LNCAP (cell line): ENCODE measurements around the gene CYTH1.

Experiments used
- TF ChIP-seq, protein P1 (sequence below): fragments of 450-650 bp; IDR thresholded peaks from 2 replicates; pipeline ENCODE4 v1.5.1; 2017; ENCODE audit warnings: mild to moderate bottlenecking

Gene CYTH1

GRCh38 chr17:78734793-78735641 lies 47.1 kb downstream of the CYTH1 start:
- TF ChIP-seq, protein P1, sequence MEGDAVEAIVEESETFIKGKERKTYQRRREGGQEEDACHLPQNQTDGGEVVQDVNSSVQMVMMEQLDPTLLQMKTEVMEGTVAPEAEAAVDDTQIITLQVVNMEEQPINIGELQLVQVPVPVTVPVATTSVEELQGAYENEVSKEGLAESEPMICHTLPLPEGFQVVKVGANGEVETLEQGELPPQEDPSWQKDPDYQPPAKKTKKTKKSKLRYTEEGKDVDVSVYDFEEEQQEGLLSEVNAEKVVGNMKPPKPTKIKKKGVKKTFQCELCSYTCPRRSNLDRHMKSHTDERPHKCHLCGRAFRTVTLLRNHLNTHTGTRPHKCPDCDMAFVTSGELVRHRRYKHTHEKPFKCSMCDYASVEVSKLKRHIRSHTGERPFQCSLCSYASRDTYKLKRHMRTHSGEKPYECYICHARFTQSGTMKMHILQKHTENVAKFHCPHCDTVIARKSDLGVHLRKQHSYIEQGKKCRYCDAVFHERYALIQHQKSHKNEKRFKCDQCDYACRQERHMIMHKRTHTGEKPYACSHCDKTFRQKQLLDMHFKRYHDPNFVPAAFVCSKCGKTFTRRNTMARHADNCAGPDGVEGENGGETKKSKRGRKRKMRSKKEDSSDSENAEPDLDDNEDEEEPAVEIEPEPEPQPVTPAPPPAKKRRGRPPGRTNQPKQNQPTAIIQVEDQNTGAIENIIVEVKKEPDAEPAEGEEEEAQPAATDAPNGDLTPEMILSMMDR = no peak

DNA sequence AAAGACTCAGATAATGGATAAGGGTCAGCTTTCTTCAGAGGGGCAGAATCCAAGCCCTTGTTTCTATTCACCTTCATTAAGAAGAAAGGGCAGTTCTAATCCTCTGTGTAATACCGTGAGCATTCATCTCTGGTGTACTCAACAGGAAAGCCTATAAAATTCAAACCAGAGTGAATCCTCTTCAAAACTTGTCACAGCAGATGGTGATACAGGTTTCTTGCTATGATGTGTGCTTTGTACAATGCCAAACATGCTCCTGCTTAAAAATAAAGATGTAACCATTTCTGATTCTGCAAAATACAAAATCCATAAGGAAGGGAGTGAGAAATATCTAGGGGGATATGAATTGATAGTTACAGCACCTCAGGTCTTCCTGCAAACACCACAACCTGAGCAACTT lies 49.7 kb downstream of the CYTH1 start:
- TF ChIP-seq, protein P1 = no peak

DNA sequence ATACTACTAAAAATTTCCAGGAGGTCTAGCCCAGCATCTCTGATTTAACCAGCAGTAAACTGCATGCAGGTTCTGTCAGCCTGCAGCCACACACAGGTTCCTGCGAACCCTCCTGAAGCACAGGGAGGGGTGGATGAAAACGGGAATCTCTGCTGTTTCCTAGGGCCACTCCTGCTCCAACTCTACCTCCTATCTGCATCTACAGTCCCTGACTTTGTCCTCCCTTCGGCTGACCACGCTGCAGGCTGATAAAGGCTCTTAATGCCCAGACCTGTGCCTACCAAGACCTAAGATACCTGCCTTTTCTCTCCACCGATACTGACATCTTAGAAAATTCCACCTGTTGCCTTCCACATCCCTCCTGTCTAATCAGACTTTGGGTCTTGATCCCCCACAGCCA lies 50.2 kb downstream of the CYTH1 start:
- TF ChIP-seq, protein P1 = no peak

DNA sequence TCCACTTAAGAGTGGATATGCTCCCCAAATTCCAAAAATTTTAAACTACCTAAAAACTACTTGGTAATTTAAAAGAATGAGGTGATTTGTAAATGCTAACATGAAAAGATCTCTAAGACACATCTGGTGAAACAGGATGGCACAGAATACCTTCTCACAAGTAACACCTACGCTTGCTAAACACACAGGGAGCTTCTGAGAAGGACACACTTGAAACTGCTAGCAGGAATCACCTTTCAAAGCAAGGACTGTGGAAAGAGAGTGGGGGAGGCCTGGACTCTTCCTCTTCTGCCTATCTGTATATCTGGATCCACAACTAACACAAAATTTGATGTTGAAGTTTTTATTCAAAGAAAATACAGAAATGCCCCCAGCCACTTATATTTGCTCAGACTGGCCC lies 52.4 kb downstream of the CYTH1 start:
- TF ChIP-seq, protein P1 = no peak

DNA sequence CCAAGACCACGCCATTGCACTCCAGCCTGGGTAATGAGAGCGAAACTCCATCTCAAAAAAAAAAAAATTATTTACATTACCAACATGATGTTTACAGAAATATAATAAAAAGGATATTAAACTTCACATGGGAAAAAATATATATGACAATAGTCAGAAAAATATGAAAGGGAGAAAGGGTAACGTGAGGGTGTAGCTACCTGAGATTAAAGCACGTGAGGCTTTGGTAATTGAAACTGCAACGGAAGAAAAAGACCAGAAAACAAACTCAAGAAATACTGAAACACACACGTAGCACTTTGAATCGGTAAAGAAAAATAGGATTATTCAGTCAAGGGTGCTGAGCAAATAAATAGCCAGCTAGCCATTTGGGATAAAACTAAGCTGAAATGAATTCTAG lies 53.6 kb downstream of the CYTH1 start:
- TF ChIP-seq, protein P1 = no peak

GRCh38 chr17:78727476-78728229 lies 54.4 kb downstream of the CYTH1 start:
- TF ChIP-seq, protein P1 = no peak

DNA sequence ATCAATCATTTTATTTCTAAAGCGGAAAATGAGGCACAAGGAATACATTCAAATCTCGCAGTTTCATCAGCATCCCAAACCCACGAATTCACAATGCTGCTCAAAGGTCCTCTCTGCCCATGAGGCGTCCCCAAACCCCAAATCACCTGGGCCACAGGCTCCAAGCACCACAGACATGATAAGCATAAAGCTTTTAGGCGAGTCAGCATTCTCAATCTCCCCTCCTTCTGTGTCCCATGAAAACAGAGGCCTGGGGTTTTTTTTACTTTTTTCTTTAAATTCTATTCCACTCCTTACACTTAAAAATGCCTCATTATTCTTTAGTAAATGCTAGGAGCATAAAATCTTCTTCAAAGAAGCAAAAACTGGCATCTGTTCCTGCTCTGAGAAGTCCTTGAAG lies 55.0 kb downstream of the CYTH1 start:
- TF ChIP-seq, protein P1 = no peak
